ENCODE measurements around the gene ACOXL.

ACOXL gene

DNA sequence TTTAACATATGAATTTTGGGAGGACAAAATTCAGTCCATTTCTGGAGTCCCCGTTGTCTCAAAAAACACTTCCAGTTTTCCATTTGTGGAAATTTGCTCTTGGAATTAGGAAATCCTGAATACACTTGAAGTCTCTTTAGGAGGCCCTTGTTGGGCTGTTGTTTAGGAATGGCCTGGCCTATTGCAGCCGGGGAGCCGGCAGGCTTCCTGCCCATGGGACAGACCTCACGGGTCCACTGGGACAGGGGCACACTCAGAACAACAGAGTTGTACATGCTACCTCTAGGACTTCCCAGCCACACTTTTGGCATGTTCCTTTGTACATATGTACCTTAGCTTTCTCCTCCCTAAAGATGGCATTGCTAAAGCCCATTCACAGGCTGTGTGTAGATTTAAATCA, 57.3 kb downstream of the ACOXL start:
- ChIA-PET POLR2A (no interaction called here), CTCF (no interaction called here)
- Histone ChIP-seq H3K4me1 (ENCODE audit: control insufficient read depth, insufficient read depth, low read length) (no peaks in the 10 kb centered on the region), H3K36me3 (ENCODE audit: control insufficient read depth in 2 of 2, insufficient read depth in 1 of 2, low read length in 2 of 2) (no peaks in the 10 kb centered on the region), H3K4me3 (ENCODE audit: low read depth, low read length) (no peak overlapping the region), H3K27ac (ENCODE audit: extremely low read depth, low read depth, low read length) (no peak overlapping the region), H3K9me3 (ENCODE audit: control insufficient read depth, insufficient read depth, low read depth, low read length) (no peaks in the 10 kb centered on the region)
- no peak for TF ChIP-seq ZNF223 (tag by site-specific recombination; IDR thresholded peaks at IDR 0.05)
- no peak for TF ChIP-seq ZNF174 (tag by site-specific recombination; IDR thresholded peaks at IDR 0.05)
- no peak for TF ChIP-seq ZBTB48 (tag by site-specific recombination; IDR thresholded peaks at IDR 0.05)
- TF ChIP-seq ZNF175 (tag by site-specific recombination; IDR thresholded peaks at IDR 0.05): no peak
- TF ChIP-seq, protein P1, sequence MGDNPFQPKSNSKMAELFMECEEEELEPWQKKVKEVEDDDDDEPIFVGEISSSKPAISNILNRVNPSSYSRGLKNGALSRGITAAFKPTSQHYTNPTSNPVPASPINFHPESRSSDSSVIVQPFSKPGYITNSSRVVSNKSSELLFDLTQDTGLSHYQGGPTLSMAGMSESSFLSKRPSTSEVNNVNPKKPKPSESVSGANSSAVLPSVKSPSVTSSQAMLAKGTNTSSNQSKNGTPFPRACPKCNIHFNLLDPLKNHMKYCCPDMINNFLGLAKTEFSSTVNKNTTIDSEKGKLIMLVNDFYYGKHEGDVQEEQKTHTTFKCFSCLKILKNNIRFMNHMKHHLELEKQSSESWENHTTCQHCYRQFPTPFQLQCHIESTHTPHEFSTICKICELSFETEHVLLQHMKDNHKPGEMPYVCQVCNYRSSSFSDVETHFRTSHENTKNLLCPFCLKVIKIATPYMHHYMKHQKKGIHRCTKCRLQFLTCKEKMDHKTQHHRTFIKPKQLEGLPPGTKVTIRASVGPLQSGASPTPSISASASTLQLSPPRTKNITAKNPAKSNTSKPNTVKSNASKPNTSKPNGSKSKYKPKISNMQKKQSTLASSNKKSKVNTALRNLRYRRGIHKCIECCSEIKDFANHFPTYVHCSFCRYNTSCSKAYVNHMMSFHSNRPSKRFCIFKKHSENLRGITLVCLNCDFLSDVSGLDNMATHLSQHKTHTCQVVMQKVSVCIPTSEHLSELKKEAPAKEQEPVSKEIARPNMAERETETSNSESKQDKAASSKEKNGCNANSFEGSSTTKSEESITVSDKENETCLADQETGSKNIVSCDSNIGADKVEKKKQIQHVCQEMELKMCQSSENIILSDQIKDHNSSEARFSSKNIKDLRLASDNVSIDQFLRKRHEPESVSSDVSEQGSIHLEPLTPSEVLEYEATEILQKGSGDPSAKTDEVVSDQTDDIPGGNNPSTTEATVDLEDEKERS (tag by site-specific recombination; IDR thresholded peaks at IDR 0.05): no peak
- TF ChIP-seq ZNF10 (tag by site-specific recombination; IDR thresholded peaks at IDR 0.05): no peak
- TF ChIP-seq ZNF140 (tag by site-specific recombination; IDR thresholded peaks at IDR 0.05): no peak
- TF ChIP-seq ZBTB1 (tag by site-specific recombination; IDR thresholded peaks at IDR 0.05): no peak
- no peak for TF ChIP-seq SP2 (tag by site-specific recombination; IDR thresholded peaks at IDR 0.05)
- TF ChIP-seq, protein P2, sequence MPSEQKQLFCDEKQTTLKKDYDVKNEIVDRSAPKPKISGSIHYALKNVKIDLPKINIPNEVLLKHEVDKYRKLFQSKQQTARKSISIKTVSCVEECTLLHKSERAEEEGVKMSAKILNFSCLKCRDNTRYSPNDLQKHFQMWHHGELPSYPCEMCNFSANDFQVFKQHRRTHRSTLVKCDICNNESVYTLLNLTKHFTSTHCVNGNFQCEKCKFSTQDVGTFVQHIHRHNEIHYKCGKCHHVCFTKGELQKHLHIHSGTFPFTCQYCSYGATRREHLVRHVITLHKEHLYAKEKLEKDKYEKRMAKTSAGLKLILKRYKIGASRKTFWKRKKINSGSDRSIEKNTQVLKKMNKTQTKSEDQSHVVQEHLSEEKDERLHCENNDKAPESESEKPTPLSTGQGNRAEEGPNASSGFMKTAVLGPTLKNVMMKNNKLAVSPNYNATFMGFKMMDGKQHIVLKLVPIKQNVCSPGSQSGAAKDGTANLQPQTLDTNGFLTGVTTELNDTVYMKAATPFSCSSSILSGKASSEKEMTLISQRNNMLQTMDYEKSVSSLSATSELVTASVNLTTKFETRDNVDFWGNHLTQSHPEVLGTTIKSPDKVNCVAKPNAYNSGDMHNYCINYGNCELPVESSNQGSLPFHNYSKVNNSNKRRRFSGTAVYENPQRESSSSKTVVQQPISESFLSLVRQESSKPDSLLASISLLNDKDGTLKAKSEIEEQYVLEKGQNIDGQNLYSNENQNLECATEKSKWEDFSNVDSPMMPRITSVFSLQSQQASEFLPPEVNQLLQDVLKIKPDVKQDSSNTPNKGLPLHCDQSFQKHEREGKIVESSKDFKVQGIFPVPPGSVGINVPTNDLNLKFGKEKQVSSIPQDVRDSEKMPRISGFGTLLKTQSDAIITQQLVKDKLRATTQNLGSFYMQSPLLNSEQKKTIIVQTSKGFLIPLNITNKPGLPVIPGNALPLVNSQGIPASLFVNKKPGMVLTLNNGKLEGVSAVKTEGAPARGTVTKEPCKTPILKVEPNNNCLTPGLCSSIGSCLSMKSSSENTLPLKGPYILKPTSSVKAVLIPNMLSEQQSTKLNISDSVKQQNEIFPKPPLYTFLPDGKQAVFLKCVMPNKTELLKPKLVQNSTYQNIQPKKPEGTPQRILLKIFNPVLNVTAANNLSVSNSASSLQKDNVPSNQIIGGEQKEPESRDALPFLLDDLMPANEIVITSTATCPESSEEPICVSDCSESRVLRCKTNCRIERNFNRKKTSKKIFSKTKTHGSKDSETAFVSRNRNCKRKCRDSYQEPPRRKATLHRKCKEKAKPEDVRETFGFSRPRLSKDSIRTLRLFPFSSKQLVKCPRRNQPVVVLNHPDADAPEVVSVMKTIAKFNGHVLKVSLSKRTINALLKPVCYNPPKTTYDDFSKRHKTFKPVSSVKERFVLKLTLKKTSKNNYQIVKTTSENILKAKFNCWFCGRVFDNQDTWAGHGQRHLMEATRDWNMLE (tag by site-specific recombination; conservative IDR thresholded peaks at IDR 0.05; ENCODE audit: low read depth): no peak
- no peak for TF ChIP-seq SCRT1 (tag by site-specific recombination; IDR thresholded peaks at IDR 0.05; ENCODE audit: borderline replicate concordance)
- TF ChIP-seq, protein P3, sequence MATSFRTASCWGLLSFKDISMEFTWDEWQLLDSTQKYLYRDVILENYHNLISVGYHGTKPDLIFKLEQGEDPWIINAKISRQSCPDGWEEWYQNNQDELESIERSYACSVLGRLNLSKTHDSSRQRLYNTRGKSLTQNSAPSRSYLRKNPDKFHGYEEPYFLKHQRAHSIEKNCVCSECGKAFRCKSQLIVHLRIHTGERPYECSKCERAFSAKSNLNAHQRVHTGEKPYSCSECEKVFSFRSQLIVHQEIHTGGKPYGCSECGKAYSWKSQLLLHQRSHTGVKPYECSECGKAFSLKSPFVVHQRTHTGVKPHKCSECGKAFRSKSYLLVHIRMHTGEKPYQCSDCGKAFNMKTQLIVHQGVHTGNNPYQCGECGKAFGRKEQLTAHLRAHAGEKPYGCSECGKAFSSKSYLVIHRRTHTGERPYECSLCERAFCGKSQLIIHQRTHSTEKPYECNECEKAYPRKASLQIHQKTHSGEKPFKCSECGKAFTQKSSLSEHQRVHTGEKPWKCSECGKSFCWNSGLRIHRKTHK (tag by site-specific recombination; IDR thresholded peaks at IDR 0.05): no peak
- no peak for TF ChIP-seq ZNF514 (tag by site-specific recombination; IDR thresholded peaks at IDR 0.05)
- TF ChIP-seq ZNF248 (tag by site-specific recombination; IDR thresholded peaks at IDR 0.05): no peak

DNA sequence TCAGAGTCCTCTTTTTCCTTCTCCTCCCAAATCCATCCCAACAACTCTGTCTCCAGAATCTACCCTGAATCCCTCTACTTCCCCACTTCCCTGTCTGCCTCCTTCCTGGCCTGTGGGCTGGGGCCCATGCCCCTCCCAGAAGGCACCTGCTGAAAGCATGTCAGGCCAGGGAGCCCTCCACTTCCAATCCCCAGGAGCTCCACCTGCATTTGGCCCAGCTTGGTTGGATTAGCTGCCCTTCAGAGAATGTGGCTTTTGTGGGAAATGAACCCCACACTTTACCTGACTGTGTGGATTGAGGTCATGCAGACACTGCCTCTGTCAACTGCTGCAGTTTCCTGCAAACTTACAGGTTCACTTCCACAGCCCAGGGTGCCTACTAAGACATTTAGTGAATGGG, 58.5 kb downstream of the ACOXL start:
- no peak overlapping the region for H3K27ac ChIP-seq (ENCODE audit: extremely low read depth, low read depth, low read length)
- H3K4me3 ChIP-seq (ENCODE audit: low read depth, low read length): no peak overlapping the region
- H3K9me3 ChIP-seq (ENCODE audit: control insufficient read depth, insufficient read depth, low read depth, low read length): no peaks in the 10 kb centered on the region
- TF ChIP-seq KLF16 (tag by site-specific recombination; IDR thresholded peaks at IDR 0.05): no peak
- no peak for TF ChIP-seq ZNF561 (tag by site-specific recombination; IDR thresholded peaks at IDR 0.05; ENCODE audit: borderline replicate concordance)
- TF ChIP-seq MZF1 (tag by site-specific recombination; IDR thresholded peaks at IDR 0.05; ENCODE audit: borderline replicate concordance): no peak
- no peak for TF ChIP-seq BCL11B (tag by site-specific recombination; IDR thresholded peaks at IDR 0.05; ENCODE audit: low read depth)
- ChIA-PET POLR2A (no interaction called here), CTCF (no interaction called here)
- peaks cover 3% of the 10 kb centered on the region; the same call in 1 of the 2 replicates for H3K4me1 ChIP-seq (ENCODE audit: control insufficient read depth, insufficient read depth, low read length)
- H3K36me3 ChIP-seq (ENCODE audit: control insufficient read depth in 2 of 2, insufficient read depth in 1 of 2, low read length in 2 of 2): no peaks in the 10 kb centered on the region

Data from HEK293 (cell line).